Measurements from ENCODE around the gene EREG.

Gene EREG

GRCh38 chr4:74428276-74428675 lies 63.3 kb downstream of the EREG start:
- Histone ChIP-seq H4K20me1 (ENCODE audit: insufficient read depth) (no peaks in the 10 kb centered on the region), H2AFZ (ENCODE audit: low read depth) (no peak overlapping the region), H3K36me3 (ENCODE audit: insufficient read depth) (no peaks in the 10 kb centered on the region), H3K27me3 (ENCODE audit: insufficient read depth, low read depth) (no peaks in the 10 kb centered on the region), H3K79me2 (ENCODE audit: insufficient read depth, low read depth) (no peaks in the 10 kb centered on the region), H3K4me2 (no peak overlapping the region), H3K4me1 (ENCODE audit: low read depth, poor library complexity, severe bottlenecking) (no peaks in the 10 kb centered on the region), H3K9ac (no peak overlapping the region), H3K27ac (no peak overlapping the region), H3K4me3 (IDR thresholded peaks at IDR 0.05; ENCODE audit: insufficient read depth, low read depth, low read length) (no peak overlapping the region)
- TF ChIP-seq, protein P1, sequence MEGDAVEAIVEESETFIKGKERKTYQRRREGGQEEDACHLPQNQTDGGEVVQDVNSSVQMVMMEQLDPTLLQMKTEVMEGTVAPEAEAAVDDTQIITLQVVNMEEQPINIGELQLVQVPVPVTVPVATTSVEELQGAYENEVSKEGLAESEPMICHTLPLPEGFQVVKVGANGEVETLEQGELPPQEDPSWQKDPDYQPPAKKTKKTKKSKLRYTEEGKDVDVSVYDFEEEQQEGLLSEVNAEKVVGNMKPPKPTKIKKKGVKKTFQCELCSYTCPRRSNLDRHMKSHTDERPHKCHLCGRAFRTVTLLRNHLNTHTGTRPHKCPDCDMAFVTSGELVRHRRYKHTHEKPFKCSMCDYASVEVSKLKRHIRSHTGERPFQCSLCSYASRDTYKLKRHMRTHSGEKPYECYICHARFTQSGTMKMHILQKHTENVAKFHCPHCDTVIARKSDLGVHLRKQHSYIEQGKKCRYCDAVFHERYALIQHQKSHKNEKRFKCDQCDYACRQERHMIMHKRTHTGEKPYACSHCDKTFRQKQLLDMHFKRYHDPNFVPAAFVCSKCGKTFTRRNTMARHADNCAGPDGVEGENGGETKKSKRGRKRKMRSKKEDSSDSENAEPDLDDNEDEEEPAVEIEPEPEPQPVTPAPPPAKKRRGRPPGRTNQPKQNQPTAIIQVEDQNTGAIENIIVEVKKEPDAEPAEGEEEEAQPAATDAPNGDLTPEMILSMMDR (conservative IDR thresholded peaks at IDR 0.05; ENCODE audit: low read depth, low read length), result no peak

GRCh38 chr4:74431113-74431826 lies 66.3 kb downstream of the EREG start:
- Histone ChIP-seq H3K4me1 (ENCODE audit: low read depth, poor library complexity, severe bottlenecking) (no peaks in the 10 kb centered on the region), H4K20me1 (ENCODE audit: insufficient read depth) (no peaks in the 10 kb centered on the region), H3K27ac (no peak overlapping the region), H3K27me3 (ENCODE audit: insufficient read depth, low read depth) (no peaks in the 10 kb centered on the region), H3K9ac (no peak overlapping the region), H3K4me3 (IDR thresholded peaks at IDR 0.05; ENCODE audit: insufficient read depth, low read depth, low read length) (no peak overlapping the region), H3K4me2 (no peak overlapping the region), H3K36me3 (ENCODE audit: insufficient read depth) (no peaks in the 10 kb centered on the region), H3K79me2 (ENCODE audit: insufficient read depth, low read depth) (no peaks in the 10 kb centered on the region), H2AFZ (ENCODE audit: low read depth) (no peak overlapping the region)
- TF ChIP-seq, protein P1 (conservative IDR thresholded peaks at IDR 0.05; ENCODE audit: low read depth, low read length), result no peak

- no peaks in the 10 kb centered on the region for H3K4me1 ChIP-seq (ENCODE audit: low read depth, poor library complexity, severe bottlenecking)
- no peak overlapping the region for H3K4me3 ChIP-seq (IDR thresholded peaks at IDR 0.05; ENCODE audit: insufficient read depth, low read depth, low read length)
- H3K36me3 ChIP-seq (ENCODE audit: insufficient read depth), result no peaks in the 10 kb centered on the region
- H3K9ac ChIP-seq, result no peak overlapping the region
- no peaks in the 10 kb centered on the region for H3K79me2 ChIP-seq (ENCODE audit: insufficient read depth, low read depth)
- no peaks in the 10 kb centered on the region for H4K20me1 ChIP-seq (ENCODE audit: insufficient read depth)
- TF ChIP-seq, protein P1 (conservative IDR thresholded peaks at IDR 0.05; ENCODE audit: low read depth, low read length), result no peak
- H3K27me3 ChIP-seq (ENCODE audit: insufficient read depth, low read depth), result no peaks in the 10 kb centered on the region
- H3K4me2 ChIP-seq, result no peak overlapping the region
- no peak overlapping the region for H2AFZ ChIP-seq (ENCODE audit: low read depth)
- H3K27ac ChIP-seq, result no peak overlapping the region
These were observed 68.1 kb downstream of the EREG start for GRCh38 chr4:74433043-74433442.

- Histone ChIP-seq H3K36me3 (ENCODE audit: insufficient read depth) (no peaks in the 10 kb centered on the region), H2AFZ (ENCODE audit: low read depth) (no peak overlapping the region), H3K27me3 (ENCODE audit: insufficient read depth, low read depth) (no peaks in the 10 kb centered on the region), H3K4me1 (ENCODE audit: low read depth, poor library complexity, severe bottlenecking) (no peaks in the 10 kb centered on the region), H3K27ac (no peak overlapping the region), H3K4me2 (no peak overlapping the region), H3K79me2 (ENCODE audit: insufficient read depth, low read depth) (no peaks in the 10 kb centered on the region), H3K4me3 (IDR thresholded peaks at IDR 0.05; ENCODE audit: insufficient read depth, low read depth, low read length) (no peak overlapping the region), H3K9ac (no peak overlapping the region), H4K20me1 (ENCODE audit: insufficient read depth) (no peaks in the 10 kb centered on the region)
- TF ChIP-seq, protein P1 (conservative IDR thresholded peaks at IDR 0.05; ENCODE audit: low read depth, low read length), result no peak
These were observed 68.7 kb downstream of the EREG start for GRCh38 chr4:74433541-74434172.

All from KMS-11 (cell line).